Measurements from ENCODE around the gene PCOLCE2.

PCOLCE2 gene

GRCh38 chr3:142866841-142867631, 21.8 kb downstream of the PCOLCE2 start:
- DNase-seq (ENCODE audit: insufficient read length, low spot score): no peak
- no peak for FAIRE-seq

DNA sequence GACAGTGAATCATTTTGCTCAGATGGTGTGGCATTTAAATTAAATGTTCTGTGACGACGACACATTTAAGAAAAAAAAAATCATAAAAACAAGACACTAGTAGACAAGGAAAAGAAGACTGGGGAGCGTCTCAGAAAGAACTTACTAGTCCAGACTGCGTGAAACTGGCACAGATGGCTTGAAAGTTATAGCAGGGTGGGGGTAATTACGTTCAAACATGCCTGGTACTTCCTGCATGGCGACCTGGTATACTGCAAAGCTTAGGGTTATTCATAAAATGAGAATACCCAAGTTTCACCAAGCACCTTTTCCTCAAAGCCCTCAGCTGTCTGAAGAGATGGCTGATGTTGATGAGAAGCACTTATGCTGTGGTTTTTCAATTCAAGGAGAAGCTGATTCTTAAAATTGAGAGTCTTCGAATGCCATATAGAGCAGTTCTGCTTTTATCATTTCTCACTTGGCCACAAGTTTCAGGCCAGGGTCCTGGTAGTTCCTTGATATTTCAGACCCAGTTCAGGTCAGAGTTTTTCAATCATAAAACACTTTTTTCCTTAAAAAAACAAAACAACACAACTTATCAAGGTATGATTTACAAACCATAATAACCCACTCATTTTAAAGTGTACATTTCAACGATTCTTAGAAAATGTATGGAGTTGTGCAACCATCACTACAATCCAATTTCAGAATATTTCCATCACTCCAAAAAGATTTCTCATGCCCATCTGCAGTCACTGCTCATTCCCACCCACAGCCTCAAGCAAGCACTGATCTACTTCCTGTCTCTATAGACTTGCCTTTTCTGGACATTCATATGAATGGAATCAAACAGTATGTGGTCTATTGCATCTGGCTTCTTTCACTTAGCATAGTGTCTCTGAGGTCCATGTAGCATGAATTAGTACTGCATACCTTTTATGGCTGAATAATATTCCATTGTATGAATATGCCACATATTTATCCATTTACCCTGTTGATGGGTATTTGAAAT, 24.7 kb downstream of the PCOLCE2 start:
- FAIRE-seq (no peak), DNase-seq (ENCODE audit: insufficient read length, low spot score) (no peak)

GRCh38 chr3:142863010-142863817, 25.7 kb downstream of the PCOLCE2 start:
- DNase-seq (ENCODE audit: insufficient read length, low spot score): no peak
- FAIRE-seq: no peak

- DNase-seq (ENCODE audit: insufficient read length, low spot score) (no peak), FAIRE-seq (no peak)
These were observed 27.0 kb downstream of the PCOLCE2 start for GRCh38 chr3:142861926-142862325.

GRCh38 chr3:142858043-142858442, 30.8 kb downstream of the PCOLCE2 start:
- FAIRE-seq (no peak), DNase-seq (ENCODE audit: insufficient read length, low spot score) (no peak)

- DNase-seq (ENCODE audit: insufficient read length, low spot score): no peak
- FAIRE-seq: no peak
These were observed 31.8 kb downstream of the PCOLCE2 start for GRCh38 chr3:142857056-142857455.

DNA sequence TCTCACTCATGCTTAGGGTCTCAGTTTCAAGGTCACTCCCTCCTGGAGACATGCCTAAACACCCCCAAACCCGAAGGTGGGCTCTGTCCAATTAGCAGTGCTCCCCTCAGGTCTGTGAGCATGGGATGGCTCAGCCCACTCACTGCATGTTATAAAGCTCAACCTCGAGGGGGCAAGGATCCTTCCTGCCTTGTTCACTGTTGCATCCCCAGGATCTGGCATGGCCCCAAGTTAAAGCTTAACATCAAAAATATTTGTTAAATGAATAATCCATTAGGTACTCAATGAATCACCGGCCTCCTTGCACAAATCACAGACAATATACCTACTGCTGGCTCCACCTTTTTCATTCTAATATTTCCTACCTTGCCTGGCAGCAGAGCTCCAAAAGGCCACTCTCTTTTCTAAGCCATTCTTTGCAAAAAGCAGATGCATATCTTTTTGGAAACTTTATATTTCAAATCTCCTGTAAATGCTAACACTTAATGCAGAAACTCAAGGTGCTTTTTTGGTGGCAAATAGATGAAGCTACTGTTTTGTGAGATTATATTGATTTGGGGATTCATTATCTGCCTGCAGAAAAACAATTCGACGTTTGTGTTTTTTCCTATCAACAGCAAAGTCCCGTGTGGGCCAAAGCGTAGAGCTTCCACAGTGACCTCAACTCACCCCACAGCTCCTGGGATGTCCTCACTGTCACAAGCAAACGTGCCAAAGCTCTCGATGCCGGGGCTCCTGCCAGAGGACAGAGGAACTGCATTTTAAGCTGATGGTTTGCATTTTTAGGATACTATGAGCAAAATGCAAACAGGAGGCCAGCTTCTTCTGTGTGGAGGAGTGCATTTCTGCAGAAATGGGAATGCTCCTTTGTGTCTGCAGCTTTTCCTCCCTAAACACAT, 35.4 kb downstream of the PCOLCE2 start:
- FAIRE-seq (no peak), DNase-seq (ENCODE audit: insufficient read length, low spot score) (no peak)

DNA sequence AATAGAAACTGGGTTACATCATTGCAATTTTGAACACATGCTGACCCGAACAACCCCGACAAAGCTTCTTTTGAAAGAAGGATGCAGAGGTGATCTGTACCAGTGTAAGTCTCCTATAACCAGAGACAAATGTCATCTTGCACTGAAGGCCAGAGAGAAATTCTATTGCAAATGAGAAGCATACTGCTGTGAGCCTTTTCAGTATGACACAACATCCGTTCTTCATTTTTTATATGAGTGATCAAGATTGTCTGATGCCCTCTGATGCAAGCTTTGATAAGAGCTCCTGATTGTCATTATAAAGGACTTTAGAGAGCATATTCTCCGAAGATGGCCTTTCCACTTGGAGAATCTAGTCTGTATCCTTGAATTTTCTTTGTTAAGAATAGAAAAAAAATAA, 36.9 kb downstream of the PCOLCE2 start:
- no peak for FAIRE-seq
- DNase-seq (ENCODE audit: insufficient read length, low spot score): no peak

DNA sequence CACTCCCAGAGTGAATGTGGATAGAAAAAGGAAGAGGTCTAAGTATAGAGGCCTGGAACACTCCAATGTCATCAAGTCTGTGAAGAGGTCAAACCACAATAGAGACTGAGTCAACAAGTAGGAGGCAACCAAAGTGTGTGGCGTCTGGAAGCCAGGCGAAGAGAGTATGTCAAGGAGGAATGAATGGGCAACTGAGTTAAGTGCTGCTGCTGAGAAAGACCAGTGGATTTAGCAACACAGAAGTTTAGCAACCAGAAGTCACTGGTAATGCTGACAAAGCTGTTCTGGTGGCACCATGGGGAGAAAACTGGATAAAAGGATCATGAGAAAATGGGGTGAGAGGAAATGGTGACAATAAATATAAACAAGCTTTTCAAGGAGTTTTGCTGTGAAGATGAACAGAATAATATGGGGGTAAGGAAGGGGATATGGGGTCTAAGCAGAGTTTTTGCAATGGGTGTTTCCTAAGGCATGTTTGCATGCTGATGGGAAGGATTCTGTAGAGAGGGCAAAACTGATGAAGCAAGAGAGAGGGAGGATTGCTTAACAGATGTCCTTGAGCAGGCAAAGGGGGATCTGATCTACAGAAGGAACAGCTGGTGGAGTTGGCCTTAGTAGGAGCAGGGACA, 38.4 kb downstream of the PCOLCE2 start:
- DNase-seq (ENCODE audit: insufficient read length, low spot score): no peak

GRCh38 chr3:142849148-142849547, 39.7 kb downstream of the PCOLCE2 start:
- DNase-seq (ENCODE audit: insufficient read length, low spot score): no peak
- FAIRE-seq: no peak

More for the DNA sequence above, 38.4 kb downstream of the PCOLCE2 start:
- no peak for FAIRE-seq

GRCh38 chr3:142846779-142847577, 41.9 kb downstream of the PCOLCE2 start:
- FAIRE-seq (no peak), DNase-seq (ENCODE audit: insufficient read length, low spot score) (no peak)

- peak; percentile 88 for FAIRE-seq
- no peak for DNase-seq (ENCODE audit: insufficient read length, low spot score)
These were observed 44.4 kb downstream of the PCOLCE2 start for GRCh38 chr3:142844339-142844977.

DNA sequence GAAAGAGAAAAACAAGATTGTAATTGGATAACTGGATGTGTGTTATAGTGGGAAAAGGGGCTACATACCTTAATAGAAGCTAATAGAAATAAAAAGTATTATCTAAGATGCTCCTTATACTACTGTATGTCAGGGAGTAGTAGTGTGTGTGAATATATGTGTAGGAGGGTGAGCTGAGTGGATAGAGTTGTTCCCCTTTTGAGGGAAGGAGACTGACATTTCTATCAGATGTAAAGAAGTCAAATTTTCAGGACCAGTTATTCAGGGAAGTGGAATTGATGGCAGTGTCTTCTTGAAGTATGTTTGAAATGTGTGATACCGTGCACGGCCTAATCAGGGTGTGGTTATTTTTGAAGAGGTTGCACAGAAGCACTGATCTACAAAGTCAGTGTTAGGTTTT, 49.1 kb downstream of the PCOLCE2 start:
- no peak for DNase-seq (ENCODE audit: insufficient read length, low spot score)
- FAIRE-seq: no peak

- no peak for FAIRE-seq
- no peak for DNase-seq (ENCODE audit: insufficient read length, low spot score)
These were observed 51.4 kb downstream of the PCOLCE2 start for GRCh38 chr3:142837526-142837925.

DNA sequence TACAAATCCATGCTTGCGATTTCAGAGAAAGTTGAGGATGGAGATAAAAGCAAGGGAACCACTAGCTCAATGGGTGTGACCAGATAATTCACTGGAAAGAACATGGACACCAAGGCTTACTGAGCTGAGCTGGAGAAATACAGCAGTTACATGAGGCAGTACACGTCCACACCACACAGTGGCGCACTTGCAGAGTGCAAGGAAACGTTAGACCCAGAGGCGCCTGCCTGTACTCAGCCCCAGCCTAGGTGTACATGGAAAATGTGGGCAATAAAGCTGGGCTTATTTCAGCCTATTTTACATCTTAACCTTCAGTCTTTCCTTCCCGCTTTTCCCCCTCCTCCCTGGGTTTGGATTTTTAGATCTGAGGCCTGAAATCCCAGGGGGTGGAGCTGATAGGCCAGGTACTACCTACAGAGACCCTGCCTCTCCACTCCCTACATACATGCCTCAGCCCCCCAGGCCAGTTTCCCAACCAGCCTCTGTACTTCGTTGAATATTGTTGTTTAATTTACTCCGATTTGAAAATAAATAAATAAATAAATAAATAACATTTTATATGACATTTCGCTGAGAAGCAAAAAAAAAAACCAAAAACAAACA, 60.1 kb downstream of the PCOLCE2 start:
- DNase-seq (ENCODE audit: insufficient read length, low spot score): peak; percentile 48
- peak; percentile 63 for FAIRE-seq

GRCh38 chr3:142819179-142819578, 69.7 kb downstream of the PCOLCE2 start:
- FAIRE-seq (no peak), DNase-seq (ENCODE audit: insufficient read length, low spot score) (no peak)

GRCh38 chr3:142818651-142819050, 70.2 kb downstream of the PCOLCE2 start:
- no peak for FAIRE-seq

GRCh38 chr3:142817897-142818296, 71.0 kb downstream of the PCOLCE2 start:
- FAIRE-seq: no peak
- DNase-seq (ENCODE audit: insufficient read length, low spot score): no peak

More at GRCh38 chr3:142818651-142819050, 70.2 kb downstream of the PCOLCE2 start:
- DNase-seq (ENCODE audit: insufficient read length, low spot score): no peak

Data from GM19239 (cell line).